Endothelial cell of umbilical vein (primary cell): ENCODE measurements around the gene PCMT1. TPM values are rescaled to one million over a fixed set of nuclear protein-coding genes. Genes with fewer than 3 reads are reported as not detected.

Experiments used
- BruUV-seq: library from RNA; stranded (reverse); fragments of 400-500 nt; replicated peaks from 2 replicates; lab custom pipeline; 2021; lab: Mats Ljungman, UMichigan
- CTCF ChIA-PET: fragments of 300-600, 350-600 bp; sonication (Branson Sonifier 250); formaldehyde crosslinking; loops from one replicate; lab custom pipeline; 2021; ENCODE audit warnings: antibody characterized with exemption, inconsistent platforms; lab: Charles Lee
- POLR2A ChIA-PET: fragments of 300-600, 350-600 bp; sonication (Branson Sonifier 250); formaldehyde crosslinking; loops from one replicate; lab custom pipeline; 2021; ENCODE audit warnings: antibody characterized with exemption, inconsistent platforms; lab: Charles Lee
- DNase-seq: peaks from one replicate; pipeline ENCODE4 v3.0.0-alpha.2; 2011; ENCODE audit warnings: low read depth, low spot score
- FAIRE-seq: peaks from 2 replicates; lab custom pipeline; 2011; peaks lifted over from hg19 to GRCh38; lab: Jason Lieb, UNC
- H2AFZ ChIP-seq: 2 replicates; pipeline ENCODE4 v1.6.0; 2012; ENCODE audit warnings: low read depth, low read length, control low read depth, inconsistent platforms
- H3K27ac ChIP-seq: 2 replicates; pipeline ENCODE4 v1.5.1; 2011; ENCODE audit warnings: low read depth, mild to moderate bottlenecking, control low read depth, low read length, moderate library complexity; ENCODE audit not compliant: insufficient read depth
- H3K27me3 ChIP-seq, 2 experiments: 2 replicates each; pipeline versions ENCODE4 v1.6.0 to v1.6.1; 2011; ENCODE audit warnings: low read length in 2 of 2, mixed read lengths in 1 of 2; ENCODE audit not compliant: control insufficient read depth in 2 of 2, insufficient read depth in 2 of 2
- H3K36me3 ChIP-seq, 2 experiments: 2 replicates in 1 of 2; 3 replicates in 1 of 2; pipeline ENCODE4 v1.5.1; 2011; ENCODE audit warnings: low read length in 2 of 2, mild to moderate bottlenecking in 1 of 2, moderate library complexity in 1 of 2; ENCODE audit not compliant: control insufficient read depth in 2 of 2, insufficient read depth in 2 of 2; ENCODE audit errors: extremely low read depth in 1 of 2
- H3K4me1 ChIP-seq: 3 replicates; pipeline ENCODE4 v1.5.1; 2011; ENCODE audit warnings: mild to moderate bottlenecking, low read length; ENCODE audit not compliant: control insufficient read depth, insufficient read depth; ENCODE audit errors: extremely low read depth
- H3K4me2 ChIP-seq: 2 replicates; pipeline ENCODE4 v1.6.1; 2011; ENCODE audit warnings: low read length, control low read depth, mixed read lengths; ENCODE audit not compliant: insufficient read depth
- H3K4me3 ChIP-seq, 3 experiments: fragments of 200-600 bp in 1 of 3; sonication (generic), shearing (Covaris generic) in 1 of 3; replicated peaks in 1 of 3; 2 replicates each; pipeline ENCODE4 v1.5.1; 2011 to 2016; ENCODE audit warnings: control low read depth in 3 of 3, low read length in 3 of 3, mild to moderate bottlenecking in 2 of 3, inconsistent platforms in 1 of 3, low read depth in 1 of 3, moderate library complexity in 1 of 3; ENCODE audit not compliant: insufficient read depth in 1 of 3
- H3K79me2 ChIP-seq: 2 replicates; pipeline ENCODE4 v1.6.0; 2012; ENCODE audit warnings: low read length, inconsistent platforms; ENCODE audit not compliant: control insufficient read depth, insufficient read depth
- H3K9ac ChIP-seq: replicated peaks from 2 replicates; pipeline ENCODE3; 2011; ENCODE audit warnings: low read length, control low read depth; ENCODE audit not compliant: insufficient read depth; ENCODE audit errors: extremely low read depth
- H3K9me1 ChIP-seq: replicated peaks from 3 replicates; pipeline ENCODE4 v1.6.0; 2011; ENCODE audit warnings: mild to moderate bottlenecking, low read length; ENCODE audit not compliant: control insufficient read depth, insufficient read depth; ENCODE audit errors: extremely low read depth
- H3K9me3 ChIP-seq: replicated peaks from 2 replicates; pipeline ENCODE4 v1.5.1; 2012; ENCODE audit warnings: low read length, inconsistent platforms; ENCODE audit not compliant: control insufficient read depth, insufficient read depth
- H4K20me1 ChIP-seq: replicated peaks from 2 replicates; pipeline ENCODE3; 2011; ENCODE audit warnings: mild to moderate bottlenecking, low read length; ENCODE audit not compliant: control insufficient read depth, insufficient read depth; ENCODE audit errors: extremely low read depth
- CTCF ChIP-seq, 2 donors: IDR thresholded peaks; 1 replicate in 1 of 2; 2 replicates in 1 of 2; pipeline ENCODE4 v1.5.1; 2011; ENCODE audit warnings: low read length in 2 of 2, mild to moderate bottlenecking in 2 of 2, moderate library complexity in 2 of 2, control low read depth in 1 of 2, inconsistent platforms in 1 of 2, low read depth in 1 of 2; ENCODE audit not compliant: insufficient read depth in 1 of 2; ENCODE audit errors: extremely low read depth in 1 of 2
- EZH2 ChIP-seq: IDR thresholded peaks from 2 replicates; pipeline ENCODE4 v1.6.1; 2012; ENCODE audit warnings: borderline replicate concordance, low read depth, mild to moderate bottlenecking, moderate library complexity, low read length, inconsistent platforms; ENCODE audit not compliant: severe bottlenecking
- FOS ChIP-seq: IDR thresholded peaks from 2 replicates; pipeline ENCODE4 v1.6.1; 2011; ENCODE audit warnings: mild to moderate bottlenecking, low read length, moderate library complexity, borderline replicate concordance; ENCODE audit not compliant: insufficient read depth
- GATA2 ChIP-seq: IDR thresholded peaks from 2 replicates; pipeline ENCODE4 v1.7.0; 2011; ENCODE audit warnings: low read depth, mild to moderate bottlenecking, moderate library complexity, mixed read lengths, low read length; ENCODE audit not compliant: insufficient read length, insufficient read depth
- JUN ChIP-seq: IDR thresholded peaks from 2 replicates; pipeline ENCODE4 v1.6.1; 2011; ENCODE audit warnings: borderline replicate concordance, low read depth; ENCODE audit not compliant: insufficient read length, insufficient read depth
- MAX ChIP-seq: IDR thresholded peaks from 2 replicates; pipeline ENCODE4 v1.6.1; 2011; ENCODE audit not compliant: insufficient read depth, insufficient read length
- MYC ChIP-seq: IDR thresholded peaks from one replicate; pipeline ENCODE4 v1.6.1; 2011; ENCODE audit warnings: mild to moderate bottlenecking, low read depth, low read length
- POLR2A ChIP-seq: IDR thresholded peaks from 2 replicates; pipeline ENCODE4 v1.6.1; 2012; ENCODE audit warnings: low read depth, mild to moderate bottlenecking, control low read depth, low read length
- POLR2AphosphoS5 ChIP-seq: IDR thresholded peaks from 2 replicates; pipeline ENCODE4 v1.6.1; 2012; ENCODE audit warnings: low read depth, mild to moderate bottlenecking, control low read depth, low read length, moderate library complexity; ENCODE audit not compliant: insufficient read depth
- dilution Hi-C: fragments of 300-500 bp; cut with MboI; formaldehyde crosslinking; loops from one replicate; pipeline ENCODE4 v1.15.0; 2019; ENCODE audit warnings: low sequenced_read_pairs; ENCODE audit not compliant: extremely low pct_ligation_motif_present
- intact Hi-C: fragments of 100-400 bp; cut with micrococcal nuclease; formaldehyde crosslinking; loops from one replicate; pipeline ENCODE4 v1.10.0; 2022
- polyA plus RNA-seq, 4 experiments: library from polyadenylated mRNA; depleted of rRNA in 3 of 4; stranded (reverse) in 3 of 4; unstranded in 1 of 4; fragments of >200 nt; gene quantifications; 2 replicates each; pipeline versions ENCODE4 v1.2.1 to v1.2.3, GENCODE V29; 2011 to 2012; ENCODE audit warnings: missing spikeins in 1 of 4
- total RNA-seq: library from RNA; stranded (reverse); gene quantifications from 2 replicates; pipeline ENCODE4 v1.2.3, GENCODE V29; 2021

The PCMT1 gene
- total and polyA plus RNA-seq, 2 donors (not counting 3 experiments of a cell fraction or from before 2014, with no cell fraction given), result 95.0 to 102 TPM

GRCh38 chr6:149781715-149782114 is 32.2 kb downstream of the PCMT1 start:
- Histone ChIP-seq H3K79me2 (peaks cover 7% of the 10 kb centered on the region), H3K36me3 (peaks cover 2 to 3% of the 10 kb centered on the region in 2 experiments), H3K4me3 (no peak overlapping the region), H3K27me3 (no peaks in the 10 kb centered on the region), H3K4me2 (no peak overlapping the region), H4K20me1 (no peaks in the 10 kb centered on the region), H2AFZ (no peak overlapping the region), H3K4me1 (no peaks in the 10 kb centered on the region), H3K9ac (no peak overlapping the region), H3K9me1 (no peaks in the 10 kb centered on the region), H3K9me3 (no peaks in the 10 kb centered on the region), H3K27ac (no peak overlapping the region)
- no TSS peak for BruUV-seq
- CTCF ChIA-PET, result no interaction called here
- TF ChIP-seq JUN (no peak), GATA2 (no peak), MYC (no peak), EZH2 (no peak), CTCF (IDR thresholded peaks at IDR 0.05; ENCODE audit: extremely low read depth in 1 of 2, insufficient read depth in 1 of 2, low read depth in 1 of 2, low read length in 2 of 2) (no peak), FOS (no peak), POLR2A (no peak), MAX (no peak), POLR2AphosphoS5 (no peak)
- POLR2A ChIA-PET, result no interaction called here
- no peak for DNase-seq
- FAIRE-seq, result no peak
- dilution Hi-C loops (no loop called here), intact Hi-C loops (no loop called here)
